HT1080 (cell line): ENCODE data around the gene N4BP2L2. TPM values are rescaled to one million over a fixed set of nuclear protein-coding genes. Genes with fewer than 3 reads are reported as not detected.
A peak's percentile ranks its signal among the peaks of the same experiment; 100 is the strongest.
"Not testable (repeated sequence)": the region's sequence is repeated elsewhere in the genome, so short reads cannot be mapped to it uniquely, and the experiment has no call there.

ENCODE experiments used
- DNase-seq: peaks from one replicate; pipeline ENCODE4 v3.0.0-alpha.2; 2015; ENCODE audit warnings: low read depth
- polyA plus RNA-seq, 2 experiments: library from polyadenylated mRNA; depleted of rRNA; stranded (reverse); fragments of >200 nt; gene quantifications; 2 replicates each; pipeline ENCODE4 v1.2.3, GENCODE V29; 2015
- total RNA-seq: library from RNA; depleted of rRNA; stranded (reverse); fragments of >200 nt; shearing (Covaris generic); gene quantifications from 2 replicates; pipeline ENCODE4 v1.2.3, GENCODE V29; 2014; rRNA removed

Gene N4BP2L2
- 41.7 and 42.1 TPM in 2 replicates for total RNA-seq
- polyA plus RNA-seq (2015; cell fraction: cytosol; rRNA removed) = 41.3 and 43.5 TPM in 2 replicates
- polyA plus RNA-seq (2015; cell fraction: nucleus; rRNA removed) = 146 and 171 TPM in 2 replicates

- peak; percentile 96 for DNase-seq
Measured at GRCh38 chr13:32538621-32539246, at the start of gene N4BP2L2. N4BP2L2 (minus strand) TSS chr13:32538795; CDS start chr13:32537027, 1,768 bp downstream.

- peak; percentile 15 for DNase-seq
Measured at GRCh38 chr13:32587811-32588170, 49.2 kb upstream of the N4BP2L2 start.

- peak; percentile 51 for DNase-seq
Measured at GRCh38 chr13:32587011-32587810, 48.6 kb upstream of the N4BP2L2 start.

- peak; percentile 93 for DNase-seq
Measured at GRCh38 chr13:32586080-32586900, 47.7 kb upstream of the N4BP2L2 start, which contains the start of gene PDS5B. PDS5B (plus strand) TSS chr13:32586452; CDS start chr13:32648773, 62,321 bp downstream.

- no peak for DNase-seq
Measured at GRCh38 chr13:32585550-32586079, 47.0 kb upstream of the N4BP2L2 start.

- no peak for DNase-seq
Measured at GRCh38 chr13:32582991-32583390, 44.4 kb upstream of the N4BP2L2 start.

- no peak for DNase-seq
Measured at GRCh38 chr13:32582281-32582680, 43.7 kb upstream of the N4BP2L2 start.

GRCh38 chr13:32581177-32581786, 42.7 kb upstream of the N4BP2L2 start:
- no peak for DNase-seq

- no peak for DNase-seq
Measured at GRCh38 chr13:32577032-32577431, 38.4 kb upstream of the N4BP2L2 start.

GRCh38 chr13:32575687-32576086, 37.1 kb upstream of the N4BP2L2 start:
- not testable (repeated sequence) for DNase-seq

- DNase-seq = not testable (repeated sequence)
Measured at GRCh38 chr13:32560842-32561241, 22.2 kb upstream of the N4BP2L2 start.

- no peak for DNase-seq
Measured at GRCh38 chr13:32555613-32556012, 17.0 kb upstream of the N4BP2L2 start.

GRCh38 chr13:32553720-32554119, 15.1 kb upstream of the N4BP2L2 start:
- no peak for DNase-seq

GRCh38 chr13:32549788-32550187, 11.2 kb upstream of the N4BP2L2 start:
- DNase-seq = no peak

- DNase-seq = no peak
Measured at GRCh38 chr13:32548837-32549236, 10.2 kb upstream of the N4BP2L2 start.

- no peak for DNase-seq
Measured at GRCh38 chr13:32545083-32545482, 6.5 kb upstream of the N4BP2L2 start.

GRCh38 chr13:32542221-32542620, 3.6 kb upstream of the N4BP2L2 start:
- no peak for DNase-seq

GRCh38 chr13:32538143-32538620, 413 bp downstream of the N4BP2L2 start:
- no peak for DNase-seq

GRCh38 chr13:32537580-32538142, 934 bp downstream of the N4BP2L2 start:
- DNase-seq = peak; percentile 25

GRCh38 chr13:32535748-32536147, 2.8 kb downstream of the N4BP2L2 start:
- DNase-seq = no peak
